ENCODE measurements around the gene B4GALNT3. TPM values are rescaled to one million over a fixed set of nuclear protein-coding genes. Genes with fewer than 3 reads are reported as not detected.

Gene B4GALNT3
- total and polyA plus RNA-seq, 2 of the 13 experiments (the other 11 are each of a cell fraction or from before 2014, with no cell fraction given) = 3.2 to 4.4 TPM

DNA sequence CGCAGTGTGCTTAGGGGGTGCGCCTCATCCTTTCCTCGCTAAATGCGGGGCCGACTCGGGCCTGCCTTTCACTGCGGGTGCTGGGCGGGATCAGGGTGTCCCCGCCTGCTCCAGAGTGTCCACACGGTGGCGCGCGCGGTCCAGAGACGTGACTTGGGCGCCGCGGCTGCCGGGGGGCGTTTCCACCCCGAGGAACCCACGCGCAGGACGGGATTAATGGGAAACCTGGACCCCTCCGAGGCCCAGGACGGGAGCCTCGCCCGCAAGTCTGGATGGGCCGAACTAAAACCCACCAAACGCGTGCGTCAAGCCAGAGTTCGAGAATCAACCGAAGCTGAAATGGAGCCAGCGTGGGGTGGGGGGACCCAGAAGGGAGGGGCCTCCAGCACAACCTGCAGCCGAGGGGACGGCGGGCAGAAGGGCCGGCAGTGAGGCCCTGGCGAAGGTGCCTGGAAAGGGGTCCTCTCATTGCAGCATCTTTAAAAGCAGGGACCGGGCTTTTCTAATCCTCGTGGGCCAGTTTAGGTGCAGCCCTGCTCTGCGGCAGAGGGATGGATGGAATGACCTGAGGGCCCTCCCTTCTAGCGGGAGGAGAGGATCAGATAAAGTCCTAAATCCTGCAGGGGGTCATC is 110.2 kb downstream of the B4GALNT3 start (continued):
- no peak; the same call in 1 of the 2 replicates for TF ChIP-seq SPEN (CRISPR knock-in tag; IDR thresholded peaks at IDR 0.05; ENCODE audit: low read depth)
- TF ChIP-seq, protein P1, sequence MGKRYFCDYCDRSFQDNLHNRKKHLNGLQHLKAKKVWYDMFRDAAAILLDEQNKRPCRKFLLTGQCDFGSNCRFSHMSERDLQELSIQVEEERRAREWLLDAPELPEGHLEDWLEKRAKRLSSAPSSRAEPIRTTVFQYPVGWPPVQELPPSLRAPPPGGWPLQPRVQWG (CRISPR knock-in tag; IDR thresholded peaks at IDR 0.05; ENCODE audit: borderline replicate concordance, low read depth) = no peak
- TF ChIP-seq, protein P2, sequence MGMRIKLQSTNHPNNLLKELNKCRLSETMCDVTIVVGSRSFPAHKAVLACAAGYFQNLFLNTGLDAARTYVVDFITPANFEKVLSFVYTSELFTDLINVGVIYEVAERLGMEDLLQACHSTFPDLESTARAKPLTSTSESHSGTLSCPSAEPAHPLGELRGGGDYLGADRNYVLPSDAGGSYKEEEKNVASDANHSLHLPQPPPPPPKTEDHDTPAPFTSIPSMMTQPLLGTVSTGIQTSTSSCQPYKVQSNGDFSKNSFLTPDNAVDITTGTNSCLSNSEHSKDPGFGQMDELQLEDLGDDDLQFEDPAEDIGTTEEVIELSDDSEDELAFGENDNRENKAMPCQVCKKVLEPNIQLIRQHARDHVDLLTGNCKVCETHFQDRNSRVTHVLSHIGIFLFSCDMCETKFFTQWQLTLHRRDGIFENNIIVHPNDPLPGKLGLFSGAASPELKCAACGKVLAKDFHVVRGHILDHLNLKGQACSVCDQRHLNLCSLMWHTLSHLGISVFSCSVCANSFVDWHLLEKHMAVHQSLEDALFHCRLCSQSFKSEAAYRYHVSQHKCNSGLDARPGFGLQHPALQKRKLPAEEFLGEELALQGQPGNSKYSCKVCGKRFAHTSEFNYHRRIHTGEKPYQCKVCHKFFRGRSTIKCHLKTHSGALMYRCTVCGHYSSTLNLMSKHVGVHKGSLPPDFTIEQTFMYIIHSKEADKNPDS (CRISPR knock-in tag; IDR thresholded peaks at IDR 0.05) = peak; percentile 15; the same call in 1 of the 2 replicates
- TF ChIP-seq, protein P3, sequence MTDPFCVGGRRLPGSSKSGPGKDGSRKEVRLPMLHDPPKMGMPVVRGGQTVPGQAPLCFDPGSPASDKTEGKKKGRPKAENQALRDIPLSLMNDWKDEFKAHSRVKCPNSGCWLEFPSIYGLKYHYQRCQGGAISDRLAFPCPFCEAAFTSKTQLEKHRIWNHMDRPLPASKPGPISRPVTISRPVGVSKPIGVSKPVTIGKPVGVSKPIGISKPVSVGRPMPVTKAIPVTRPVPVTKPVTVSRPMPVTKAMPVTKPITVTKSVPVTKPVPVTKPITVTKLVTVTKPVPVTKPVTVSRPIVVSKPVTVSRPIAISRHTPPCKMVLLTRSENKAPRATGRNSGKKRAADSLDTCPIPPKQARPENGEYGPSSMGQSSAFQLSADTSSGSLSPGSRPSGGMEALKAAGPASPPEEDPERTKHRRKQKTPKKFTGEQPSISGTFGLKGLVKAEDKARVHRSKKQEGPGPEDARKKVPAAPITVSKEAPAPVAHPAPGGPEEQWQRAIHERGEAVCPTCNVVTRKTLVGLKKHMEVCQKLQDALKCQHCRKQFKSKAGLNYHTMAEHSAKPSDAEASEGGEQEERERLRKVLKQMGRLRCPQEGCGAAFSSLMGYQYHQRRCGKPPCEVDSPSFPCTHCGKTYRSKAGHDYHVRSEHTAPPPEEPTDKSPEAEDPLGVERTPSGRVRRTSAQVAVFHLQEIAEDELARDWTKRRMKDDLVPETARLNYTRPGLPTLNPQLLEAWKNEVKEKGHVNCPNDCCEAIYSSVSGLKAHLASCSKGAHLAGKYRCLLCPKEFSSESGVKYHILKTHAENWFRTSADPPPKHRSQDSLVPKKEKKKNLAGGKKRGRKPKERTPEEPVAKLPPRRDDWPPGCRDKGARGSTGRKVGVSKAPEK (CRISPR knock-in tag; IDR thresholded peaks at IDR 0.05; ENCODE audit: borderline replicate concordance) = peak; percentile 78; the same call in 1 of the 2 replicates
- TF ChIP-seq, protein P4, sequence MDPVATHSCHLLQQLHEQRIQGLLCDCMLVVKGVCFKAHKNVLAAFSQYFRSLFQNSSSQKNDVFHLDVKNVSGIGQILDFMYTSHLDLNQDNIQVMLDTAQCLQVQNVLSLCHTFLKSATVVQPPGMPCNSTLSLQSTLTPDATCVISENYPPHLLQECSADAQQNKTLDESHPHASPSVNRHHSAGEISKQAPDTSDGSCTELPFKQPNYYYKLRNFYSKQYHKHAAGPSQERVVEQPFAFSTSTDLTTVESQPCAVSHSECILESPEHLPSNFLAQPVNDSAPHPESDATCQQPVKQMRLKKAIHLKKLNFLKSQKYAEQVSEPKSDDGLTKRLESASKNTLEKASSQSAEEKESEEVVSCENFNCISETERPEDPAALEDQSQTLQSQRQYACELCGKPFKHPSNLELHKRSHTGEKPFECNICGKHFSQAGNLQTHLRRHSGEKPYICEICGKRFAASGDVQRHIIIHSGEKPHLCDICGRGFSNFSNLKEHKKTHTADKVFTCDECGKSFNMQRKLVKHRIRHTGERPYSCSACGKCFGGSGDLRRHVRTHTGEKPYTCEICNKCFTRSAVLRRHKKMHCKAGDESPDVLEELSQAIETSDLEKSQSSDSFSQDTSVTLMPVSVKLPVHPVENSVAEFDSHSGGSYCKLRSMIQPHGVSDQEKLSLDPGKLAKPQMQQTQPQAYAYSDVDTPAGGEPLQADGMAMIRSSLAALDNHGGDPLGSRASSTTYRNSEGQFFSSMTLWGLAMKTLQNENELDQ (CRISPR knock-in tag; IDR thresholded peaks at IDR 0.05; ENCODE audit: borderline replicate concordance) = no peak
- no peak for TF ChIP-seq ZBTB3 (CRISPR knock-in tag; IDR thresholded peaks at IDR 0.05; ENCODE audit: borderline replicate concordance, low read depth)
- TF ChIP-seq ZNF337 (CRISPR knock-in tag; IDR thresholded peaks at IDR 0.05; ENCODE audit: borderline replicate concordance, low read depth) = 0 out of 2 replicates have a peak, but pooled peaks have one; percentile 19
- peak; percentile 70 for TF ChIP-seq ZNF788 (CRISPR knock-in tag; IDR thresholded peaks at IDR 0.05; ENCODE audit: borderline replicate concordance)
- TF ChIP-seq, protein P5, sequence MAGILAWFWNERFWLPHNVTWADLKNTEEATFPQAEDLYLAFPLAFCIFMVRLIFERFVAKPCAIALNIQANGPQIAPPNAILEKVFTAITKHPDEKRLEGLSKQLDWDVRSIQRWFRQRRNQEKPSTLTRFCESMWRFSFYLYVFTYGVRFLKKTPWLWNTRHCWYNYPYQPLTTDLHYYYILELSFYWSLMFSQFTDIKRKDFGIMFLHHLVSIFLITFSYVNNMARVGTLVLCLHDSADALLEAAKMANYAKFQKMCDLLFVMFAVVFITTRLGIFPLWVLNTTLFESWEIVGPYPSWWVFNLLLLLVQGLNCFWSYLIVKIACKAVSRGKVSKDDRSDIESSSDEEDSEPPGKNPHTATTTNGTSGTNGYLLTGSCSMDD (CRISPR knock-in tag; IDR thresholded peaks at IDR 0.05) = no peak
- TF ChIP-seq NFE2L1 (CRISPR knock-in tag; IDR thresholded peaks at IDR 0.05; ENCODE audit: borderline replicate concordance) = 0 out of 2 replicates have a peak, but pooled peaks have one; percentile 8
- TF ChIP-seq HNRNPUL1 (IDR thresholded peaks at IDR 0.05; ENCODE audit: low read depth, low read length) = no peak
- peak; percentile 66 for TF ChIP-seq MAZ (IDR thresholded peaks at IDR 0.05; ENCODE audit: borderline replicate concordance, low read depth, low read length)
- TF ChIP-seq MAZ (CRISPR knock-in tag; IDR thresholded peaks at IDR 0.05; ENCODE audit: low read depth) = peak; percentile 76
- TF ChIP-seq, protein P6, sequence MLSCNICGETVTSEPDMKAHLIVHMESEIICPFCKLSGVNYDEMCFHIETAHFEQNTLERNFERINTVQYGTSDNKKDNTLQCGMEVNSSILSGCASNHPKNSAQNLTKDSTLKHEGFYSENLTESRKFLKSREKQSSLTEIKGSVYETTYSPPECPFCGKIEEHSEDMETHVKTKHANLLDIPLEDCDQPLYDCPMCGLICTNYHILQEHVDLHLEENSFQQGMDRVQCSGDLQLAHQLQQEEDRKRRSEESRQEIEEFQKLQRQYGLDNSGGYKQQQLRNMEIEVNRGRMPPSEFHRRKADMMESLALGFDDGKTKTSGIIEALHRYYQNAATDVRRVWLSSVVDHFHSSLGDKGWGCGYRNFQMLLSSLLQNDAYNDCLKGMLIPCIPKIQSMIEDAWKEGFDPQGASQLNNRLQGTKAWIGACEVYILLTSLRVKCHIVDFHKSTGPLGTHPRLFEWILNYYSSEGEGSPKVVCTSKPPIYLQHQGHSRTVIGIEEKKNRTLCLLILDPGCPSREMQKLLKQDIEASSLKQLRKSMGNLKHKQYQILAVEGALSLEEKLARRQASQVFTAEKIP (CRISPR knock-in tag; IDR thresholded peaks at IDR 0.05; ENCODE audit: borderline replicate concordance) = no peak
- TF ChIP-seq SMYD3 (CRISPR knock-in tag; IDR thresholded peaks at IDR 0.05) = no peak
- no peak for TF ChIP-seq HOXA9 (CRISPR knock-in tag; IDR thresholded peaks at IDR 0.05; ENCODE audit: borderline replicate concordance)
